Measurements from ENCODE around the gene ATP1A3. TPM values are rescaled to one million over a fixed set of nuclear protein-coding genes. Genes with fewer than 3 reads are reported as not detected.

ATP1A3 gene
- total RNA-seq (2022; extraction: Qiagen RNA extraction), result 2.9 to 5.9 TPM (median 4.7 TPM) in 5 replicates

GRCh38 chr19:41993612-41994483 lies at the start of gene ATP1A3:
TSS of gene ATP1A3 (minus strand) at chr19:41994230. CDS start at chr19:41994076, 154 bp downstream.

GRCh38 chr19:41959056-41960053 lies 34.7 kb downstream of the ATP1A3 start, which contains the start of gene RABAC1:
TSS of gene RABAC1 (minus strand) at chr19:41959321. CDS start at chr19:41959292, 29 bp downstream.

GRCh38 chr19:41928221-41928683 lies 65.8 kb downstream of the ATP1A3 start, which contains the start of gene ERFL:
TSS of gene ERFL (minus strand) at chr19:41928449. CDS start at chr19:41912919, 15,530 bp downstream.

Other genes with a start within 250 kb of the ATP1A3 start
- 14.6 to 24.6 TPM (median 18.9 TPM) in 5 replicates for gene CEACAM6, start 238.7 kb downstream of the ATP1A3 start, total RNA-seq (2022; extraction: Qiagen RNA extraction)
- not detected in 5 replicates for gene CEACAM3, start 197.6 kb downstream of the ATP1A3 start, total RNA-seq (2022; extraction: Qiagen RNA extraction)
- gene LYPD4, start 149.5 kb downstream of the ATP1A3 start, total RNA-seq (2022; extraction: Qiagen RNA extraction), result not detected in 5 replicates
- not detected in 5 replicates for gene DMRTC2, start 149.2 kb downstream of the ATP1A3 start, total RNA-seq (2022; extraction: Qiagen RNA extraction)
- gene RPS19, start 134.0 kb downstream of the ATP1A3 start, total RNA-seq (2022; extraction: Qiagen RNA extraction), result 7,258 to 11,211 TPM (median 7,692 TPM) in 5 replicates
- gene CD79A, start 117.0 kb downstream of the ATP1A3 start, total RNA-seq (2022; extraction: Qiagen RNA extraction), result 0.92 to 1.2 TPM (median 1.0 TPM) in 5 replicates
- 73.8 to 121 TPM (median 110 TPM) in 5 replicates for gene ARHGEF1, start 111.0 kb downstream of the ATP1A3 start, total RNA-seq (2022; extraction: Qiagen RNA extraction)
- 0.21 to 0.37 TPM (median 0.30 TPM) in 5 replicates for gene ERFL, start 65.8 kb downstream of the ATP1A3 start, total RNA-seq (2022; extraction: Qiagen RNA extraction)
- 176 to 234 TPM (median 210 TPM) in 5 replicates for gene RABAC1, start 34.9 kb downstream of the ATP1A3 start, total RNA-seq (2022; extraction: Qiagen RNA extraction)
- gene GRIK5, start 76.0 kb upstream of the ATP1A3 start, total RNA-seq (2022; extraction: Qiagen RNA extraction), result 0.21 to 0.85 TPM (median 0.43 TPM) in 5 replicates
- 27.5 to 39.1 TPM (median 36.6 TPM) in 5 replicates for gene ZNF574, start 81.9 kb upstream of the ATP1A3 start, total RNA-seq (2022; extraction: Qiagen RNA extraction)
- gene POU2F2, start 138.2 kb upstream of the ATP1A3 start, total RNA-seq (2022; extraction: Qiagen RNA extraction), result 0.32 to 0.80 TPM (median 0.58 TPM) in 5 replicates
- 43.9 to 67.3 TPM (median 59.2 TPM) in 5 replicates for gene DEDD2, start 223.4 kb upstream of the ATP1A3 start, total RNA-seq (2022; extraction: Qiagen RNA extraction)
- 14.7 to 21.8 TPM (median 20.5 TPM) in 5 replicates for gene ZNF526, start 226.1 kb upstream of the ATP1A3 start, total RNA-seq (2022; extraction: Qiagen RNA extraction)
- 98.2 to 161 TPM (median 151 TPM) in 5 replicates for gene GSK3A, start 248.4 kb upstream of the ATP1A3 start, total RNA-seq (2022; extraction: Qiagen RNA extraction)

Measured in A549 treated with dexamethasone at 1 μM for 4 hours (cell line).